ENCODE results near the gene TK2. TPM values are rescaled to one million over a fixed set of nuclear protein-coding genes. Genes with fewer than 3 reads are reported as not detected.
A peak's percentile ranks its signal among the peaks of the same experiment; 100 is the strongest.

Gene TK2
- total and polyA plus RNA-seq, 2 experiments from 2014 or later = 1.8 to 4.2 TPM

GRCh38 chr16:66580605-66581209, 30.8 kb upstream of the TK2 start:
- Mint-ChIP-seq H3K4me3 (no peak overlapping the region), H3K4me1 (peaks cover 32% of the 10 kb centered on the region), H3K36me3 (ENCODE audit: low read depth) (no peaks in the 10 kb centered on the region), H3K9me3 (no peaks in the 10 kb centered on the region; the same call in 2 of the 3 replicates), H3K27me3 (ENCODE audit: insufficient read depth, low read depth, poor library complexity) (peaks cover 43% of the 10 kb centered on the region), H3K27ac (no peak overlapping the region)
- TF ChIP-seq EZH2phosphoT487 (IDR thresholded peaks at IDR 0.05; ENCODE audit: unreplicated experiment) (no peak), REST (IDR thresholded peaks at IDR 0.05; ENCODE audit: unreplicated experiment) (no peak), ZNF331 (CRISPR knock-in tag; IDR thresholded peaks at IDR 0.05; ENCODE audit: low read depth) (no peak), NANOG (IDR thresholded peaks at IDR 0.05; ENCODE audit: borderline replicate concordance) (no peak), ZNF114 (CRISPR knock-in tag; IDR thresholded peaks at IDR 0.05) (no peak), ZNF462 (CRISPR knock-in tag; IDR thresholded peaks at IDR 0.05) (no peak), EZH2 (IDR thresholded peaks at IDR 0.05; ENCODE audit: low read depth, unreplicated experiment) (no peak), CTCF (conservative IDR thresholded peaks at IDR 0.05; ENCODE audit: low read depth in 2 of 2) (no peak), CREB1 (CRISPR knock-in tag; IDR thresholded peaks at IDR 0.05; ENCODE audit: low read depth) (no peak)
- peak; percentile 65 for DNase-seq (ENCODE audit: low spot score)
- no peaks in the 10 kb centered on the region for H4K20me1 ChIP-seq (replicated peaks; ENCODE audit: insufficient read depth)
- no peak overlapping the region for H3K4me2 ChIP-seq
- no peak overlapping the region for H3K27ac ChIP-seq (ENCODE audit: low read depth)
- no peaks in the 10 kb centered on the region for H3K36me3 ChIP-seq (ENCODE audit: insufficient read depth)
- no peaks in the 10 kb centered on the region for H3K79me2 ChIP-seq (replicated peaks; ENCODE audit: insufficient read depth)
- H3K9me2 ChIP-seq (ENCODE audit: insufficient read depth) = no peaks in the 10 kb centered on the region
- H3K4me1 ChIP-seq (ENCODE audit: insufficient read depth) = peaks cover 21% of the 10 kb centered on the region
- no peak overlapping the region for H2AFZ ChIP-seq
- peaks cover 59% of the 10 kb centered on the region for H3K27me3 ChIP-seq (ENCODE audit: insufficient read depth)
- no peaks in the 10 kb centered on the region for H3F3A ChIP-seq (replicated peaks; ENCODE audit: low read depth)
- H3K4me3 ChIP-seq = no peak overlapping the region
- peak; percentile 60 for ATAC-seq

Measured in GM23338 (cell line).